Measurements from ENCODE around the gene P2RX7. TPM values are rescaled to one million over a fixed set of nuclear protein-coding genes. Genes with fewer than 3 reads are reported as not detected.

P2RX7 gene
- total RNA-seq, 1 experiment from 2014 or later: 0.55 TPM

- no peak for ATAC-seq
- peaks cover 10% of the 10 kb centered on the region; the same call in 1 of the 2 replicates for H3K36me3 Mint-ChIP-seq
- H3K27me3 Mint-ChIP-seq (ENCODE audit: low read depth): no peaks in the 10 kb centered on the region
- ChIA-PET CTCF (interaction anchor here (1.1 to 2.0 kb wide), 3 partner anchors 10 to 206 kb away, joined by 3 to 6 read pairs (median 3); no protein-coding TSS in a partner anchor), POLR2A (no interaction called here)
- peaks cover 39% of the 10 kb centered on the region for H3K4me1 Mint-ChIP-seq
- H3K4me3 Mint-ChIP-seq: no peak overlapping the region
- H3K9me3 Mint-ChIP-seq: no peaks in the 10 kb centered on the region
- TF ChIP-seq USF2 (CRISPR knock-in tag; IDR thresholded peaks at IDR 0.05): no peak
- 0 out of 2 replicates have a peak, but pooled peaks have one; percentile 43 for TF ChIP-seq ZNF121 (CRISPR knock-in tag; IDR thresholded peaks at IDR 0.05)
- DNase-seq (ENCODE audit: low spot score): no peak
- peak overlapping the region; percentile 83; the same call in 1 of the 2 replicates for H3K27ac Mint-ChIP-seq
These were observed 104.7 kb downstream of the P2RX7 start for GRCh38 chr12:121237415-121237814.

Other genes with a start within 250 kb of the P2RX7 start
- gene SPPL3, start 228.5 kb upstream of the P2RX7 start, total RNA-seq (2021): 32.5 to 35.5 TPM (median 33.8 TPM) in 3 replicates
- not detected in 3 replicates for gene HNF1A, start 154.3 kb upstream of the P2RX7 start, total RNA-seq (2021)
- 19.1 to 20.7 TPM (median 19.2 TPM) in 3 replicates for gene C12orf43, start 116.4 kb upstream of the P2RX7 start, total RNA-seq (2021)
- gene OASL, start 93.6 kb upstream of the P2RX7 start, total RNA-seq (2021): 0.28 TPM in 1 of 3 replicates, not detected in the others
- 13.9 to 14.6 TPM (median 14.3 TPM) in 3 replicates for gene P2RX4, start 77.3 kb downstream of the P2RX7 start, total RNA-seq (2021)
- 32.6 to 36.5 TPM (median 33.4 TPM) in 3 replicates for gene CAMKK2, start 163.8 kb downstream of the P2RX7 start, total RNA-seq (2021)
- 98.5 to 116 TPM (median 104 TPM) in 3 replicates for gene ANAPC5, start 219.5 kb downstream of the P2RX7 start, total RNA-seq (2021)